HepG2 (cell line): ENCODE data around the gene MARK2. TPM values are rescaled to one million over a fixed set of nuclear protein-coding genes. Genes with fewer than 3 reads are reported as not detected.

Experiments
- HIC2 ChIP-seq: sonication (generic); formaldehyde crosslinking; IDR thresholded peaks from 2 replicates; pipeline ENCODE4 v1.9.0; 2022; ENCODE audit warnings: low read depth, missing genetic modification reagents
- HNF4G ChIP-seq, 2 experiments: sonication (generic) in 1 of 2; formaldehyde crosslinking in 1 of 2; IDR thresholded peaks; 2 replicates each; pipeline versions ENCODE4 v1.4.0 to v1.6.1; 2011 to 2020; ENCODE audit warnings: borderline replicate concordance in 2 of 2, low read depth in 2 of 2, mild to moderate bottlenecking in 2 of 2, low read length in 1 of 2, missing genetic modification reagents in 1 of 2, moderate library complexity in 1 of 2
- KLF6 ChIP-seq: IDR thresholded peaks from 2 replicates; pipeline ENCODE4 v1.8.0; 2016; ENCODE audit warnings: missing biosample characterization, missing genetic modification reagents
- NR2F6 ChIP-seq, 2 experiments: IDR thresholded peaks; 2 replicates each; pipeline ENCODE4 v1.6.1; 2016; ENCODE audit warnings: antibody characterized with exemption in 1 of 2, mild to moderate bottlenecking in 1 of 2
- SSRP1 ChIP-seq: IDR thresholded peaks from 2 replicates; pipeline ENCODE4 v1.6.1; 2016; ENCODE audit warnings: control low read depth
- TRIM24 ChIP-seq: sonication (generic); formaldehyde crosslinking; IDR thresholded peaks from 2 replicates; pipeline ENCODE4 v1.8.0; 2022; ENCODE audit warnings: mild to moderate bottlenecking, missing genetic modification reagents
- ZKSCAN8 ChIP-seq: IDR thresholded peaks from 2 replicates; pipeline ENCODE4 v1.6.1; 2016; ENCODE audit warnings: borderline replicate concordance, missing genetic modification reagents, missing compliant biosample characterization
- ZNF609 ChIP-seq: sonication (generic); formaldehyde crosslinking; IDR thresholded peaks from 2 replicates; pipeline ENCODE4 v1.4.0; 2020; ENCODE audit warnings: mild to moderate bottlenecking, missing genetic modification reagents, borderline replicate concordance
- ZNF646 ChIP-seq: sonication (generic); formaldehyde crosslinking; IDR thresholded peaks from 2 replicates; pipeline ENCODE4 v1.9.0; 2021; ENCODE audit warnings: mild to moderate bottlenecking, missing genetic modification reagents
- ZNF761 ChIP-seq: sonication (generic); formaldehyde crosslinking; conservative IDR thresholded peaks from 2 replicates; pipeline ENCODE4 v1.4.0; 2020; ENCODE audit warnings: mild to moderate bottlenecking, missing genetic modification reagents
- polyA plus RNA-seq, 8 experiments: library from polyadenylated mRNA; depleted of rRNA in 3 of 8; stranded (reverse) in 7 of 8; unstranded in 1 of 8; fragments of >200 nt; fragmentation: Illumina TruSeq in 4 of 8; extraction: Trizol in 4 of 8; gene quantifications; 2 replicates each; pipeline versions ENCODE4 v1.2.1 to v1.2.3, GENCODE V29; 2011 to 2016; ENCODE audit warnings: low read depth in 4 of 8, missing spikeins in 1 of 8, mixed read lengths in 1 of 8; ENCODE audit not compliant: insufficient read depth in 1 of 8
- total RNA-seq, 5 experiments: library from RNA; depleted of rRNA; stranded (reverse); fragments of >200 nt; fragmentation: Illumina TruSeq; extraction: Trizol; gene quantifications; 2 replicates each; pipeline ENCODE4 v1.2.3, GENCODE V29; 2016; ENCODE audit warnings: low read depth in 1 of 5

Gene MARK2
- total and polyA plus RNA-seq, 2 of the 13 experiments (the other 11 are each of a cell fraction or from before 2014, with no cell fraction given), result 13.5 to 13.9 TPM

GRCh38 chr11:63919267-63920125, 80.6 kb downstream of the MARK2 start (continued):
- no peak for TF ChIP-seq ZNF646 (CRISPR knock-in tag)
- TF ChIP-seq NR2F6 (IDR thresholded peaks at IDR 0.05), result no peak
- peak; percentile 58; the same call in 1 of the 2 replicates for TF ChIP-seq NR2F6 (CRISPR knock-in tag; IDR thresholded peaks at IDR 0.05)
- no peak for TF ChIP-seq ZKSCAN8
- TF ChIP-seq TRIM24, result no peak
- TF ChIP-seq KLF6 (CRISPR knock-in tag), result 0 out of 2 replicates have a peak, but pooled peaks have one; percentile 52
- TF ChIP-seq SSRP1, result 0 out of 2 replicates have a peak, but pooled peaks have one; percentile 62
- no peak for TF ChIP-seq ZNF609 (CRISPR knock-in tag)
- no peak for TF ChIP-seq HIC2 (CRISPR knock-in tag)
- TF ChIP-seq HNF4G (IDR thresholded peaks at IDR 0.05; ENCODE audit: borderline replicate concordance, low read depth, low read length), result no peak
- TF ChIP-seq HNF4G (CRISPR knock-in tag; IDR thresholded peaks at IDR 0.05; ENCODE audit: borderline replicate concordance, low read depth), result peak; percentile 36; the same call in 1 of the 2 replicates
- no peak for TF ChIP-seq ZNF761 (CRISPR knock-in tag)
